Fibroblast of peridontal ligament (primary cell): ENCODE results near the gene ZNF396.
A peak's percentile ranks its signal among the peaks of the same experiment; 100 is the strongest.

Experiments
- DNase-seq: peaks from one replicate; pipeline ENCODE4 v3.0.0-alpha.2; 2010; ENCODE audit errors: extremely low read depth

ZNF396 gene

GRCh38 chr18:35383136-35383535 is 6.0 kb upstream of the ZNF396 start:
- no peak for DNase-seq

GRCh38 chr18:35379421-35379820 is 2.3 kb upstream of the ZNF396 start:
- no peak for DNase-seq

GRCh38 chr18:35378574-35378896 is 1.4 kb upstream of the ZNF396 start:
- no peak for DNase-seq

GRCh38 chr18:35377875-35378573 is 887 bp upstream of the ZNF396 start:
- peak; percentile 18 for DNase-seq

GRCh38 chr18:35376393-35376741 is 770 bp downstream of the ZNF396 start:
- no peak for DNase-seq

GRCh38 chr18:35374708-35375107 is 2.4 kb downstream of the ZNF396 start:
- DNase-seq: no peak

GRCh38 chr18:35371412-35372195 is 5.5 kb downstream of the ZNF396 start:
- DNase-seq: peak; percentile 90

GRCh38 chr18:35369126-35369525 is 8.0 kb downstream of the ZNF396 start:
- peak; percentile 62 for DNase-seq

- DNase-seq: no peak
Observed at GRCh38 chr18:35368595-35368994, 8.5 kb downstream of the ZNF396 start.

GRCh38 chr18:35362531-35362930 is 14.6 kb downstream of the ZNF396 start:
- no peak for DNase-seq

GRCh38 chr18:35361570-35362321 is 15.4 kb downstream of the ZNF396 start:
- no peak for DNase-seq

- peak; percentile 91 for DNase-seq
Observed at GRCh38 chr18:35355140-35355618, 22.0 kb downstream of the ZNF396 start.

GRCh38 chr18:35352778-35353177 is 24.4 kb downstream of the ZNF396 start:
- DNase-seq: no peak

- no peak for DNase-seq
Observed at GRCh38 chr18:35352283-35352682, 24.9 kb downstream of the ZNF396 start.

- DNase-seq: peak; percentile 84
Observed at GRCh38 chr18:35348001-35348400, 29.1 kb downstream of the ZNF396 start.

- DNase-seq: no peak
Observed at GRCh38 chr18:35345950-35346349, 31.2 kb downstream of the ZNF396 start.

GRCh38 chr18:35345460-35345921 is 31.6 kb downstream of the ZNF396 start:
- peak; percentile 58 for DNase-seq

- no peak for DNase-seq
Observed at GRCh38 chr18:35344736-35345459, 32.2 kb downstream of the ZNF396 start.

- DNase-seq: peak; percentile 86
Observed at GRCh38 chr18:35343936-35344735, 33.0 kb downstream of the ZNF396 start, which contains the start of gene ZNF24. TSS of gene ZNF24 (minus strand) at chr18:35344420. CDS start at chr18:35340650, 3,770 bp downstream.

- peak; percentile 18 for DNase-seq
Observed at GRCh38 chr18:35343488-35343935, 33.6 kb downstream of the ZNF396 start.

GRCh38 chr18:35337286-35337685 is 39.9 kb downstream of the ZNF396 start:
- DNase-seq: no peak
